ENCODE measurements around the gene LRRC4C.

The LRRC4C gene

GRCh38 chr11:40280159-40281051 is 1179.0 kb downstream of the LRRC4C start:
- DNase-seq = no peak

GRCh38 chr11:40276960-40277359 is 1182.5 kb downstream of the LRRC4C start:
- no peak for DNase-seq

- DNase-seq = no peak
These were observed 1185.4 kb downstream of the LRRC4C start for GRCh38 chr11:40274017-40274416.

GRCh38 chr11:40273192-40273732 is 1186.2 kb downstream of the LRRC4C start:
- no peak for DNase-seq

GRCh38 chr11:40271361-40271760 is 1188.1 kb downstream of the LRRC4C start:
- no peak for DNase-seq

- DNase-seq = no peak
These were observed 1189.6 kb downstream of the LRRC4C start for GRCh38 chr11:40269865-40270264.

GRCh38 chr11:40268551-40268950 is 1190.9 kb downstream of the LRRC4C start:
- DNase-seq = no peak

- no peak for DNase-seq
These were observed 1204.0 kb downstream of the LRRC4C start for GRCh38 chr11:40255457-40255856.

- DNase-seq = no peak
These were observed 1206.3 kb downstream of the LRRC4C start for GRCh38 chr11:40253166-40253565.

- DNase-seq = no peak
These were observed 1207.2 kb downstream of the LRRC4C start for GRCh38 chr11:40252236-40252635.

- no peak for DNase-seq
These were observed 1212.5 kb downstream of the LRRC4C start for GRCh38 chr11:40246983-40247382.

- no peak for DNase-seq
These were observed 1217.9 kb downstream of the LRRC4C start for GRCh38 chr11:40241524-40242051.

- DNase-seq = no peak
These were observed 1219.2 kb downstream of the LRRC4C start for GRCh38 chr11:40240284-40240683.

- no peak for DNase-seq
These were observed 1222.9 kb downstream of the LRRC4C start for GRCh38 chr11:40236526-40236925.

- no peak for DNase-seq
These were observed 1223.6 kb downstream of the LRRC4C start for GRCh38 chr11:40235841-40236240.

GRCh38 chr11:40230821-40231220 is 1228.6 kb downstream of the LRRC4C start:
- no peak for DNase-seq

GRCh38 chr11:40228662-40229061 is 1230.8 kb downstream of the LRRC4C start:
- DNase-seq = no peak

- no peak for DNase-seq
These were observed 1231.7 kb downstream of the LRRC4C start for GRCh38 chr11:40227730-40228129.

- DNase-seq = no peak
These were observed 1232.8 kb downstream of the LRRC4C start for GRCh38 chr11:40226654-40227053.

- no peak for DNase-seq
These were observed 1235.7 kb downstream of the LRRC4C start for GRCh38 chr11:40223596-40224330.

GRCh38 chr11:40219401-40219800 is 1240.1 kb downstream of the LRRC4C start:
- no peak for DNase-seq

GRCh38 chr11:40215556-40215955 is 1243.9 kb downstream of the LRRC4C start:
- no peak for DNase-seq

- DNase-seq = no peak
These were observed 1252.0 kb downstream of the LRRC4C start for GRCh38 chr11:40207416-40207815.

- no peak for DNase-seq
These were observed 1255.2 kb downstream of the LRRC4C start for GRCh38 chr11:40204228-40204627.
